Measurements from ENCODE around the gene TMEM219. TPM values are rescaled to one million over a fixed set of nuclear protein-coding genes. Genes with fewer than 3 reads are reported as not detected.
A peak's percentile ranks its signal among the peaks of the same experiment; 100 is the strongest.

The TMEM219 gene
- 106 and 119 TPM in 2 replicates for total RNA-seq
- polyA plus RNA-seq: 175 and 189 TPM in 2 replicates

DNA sequence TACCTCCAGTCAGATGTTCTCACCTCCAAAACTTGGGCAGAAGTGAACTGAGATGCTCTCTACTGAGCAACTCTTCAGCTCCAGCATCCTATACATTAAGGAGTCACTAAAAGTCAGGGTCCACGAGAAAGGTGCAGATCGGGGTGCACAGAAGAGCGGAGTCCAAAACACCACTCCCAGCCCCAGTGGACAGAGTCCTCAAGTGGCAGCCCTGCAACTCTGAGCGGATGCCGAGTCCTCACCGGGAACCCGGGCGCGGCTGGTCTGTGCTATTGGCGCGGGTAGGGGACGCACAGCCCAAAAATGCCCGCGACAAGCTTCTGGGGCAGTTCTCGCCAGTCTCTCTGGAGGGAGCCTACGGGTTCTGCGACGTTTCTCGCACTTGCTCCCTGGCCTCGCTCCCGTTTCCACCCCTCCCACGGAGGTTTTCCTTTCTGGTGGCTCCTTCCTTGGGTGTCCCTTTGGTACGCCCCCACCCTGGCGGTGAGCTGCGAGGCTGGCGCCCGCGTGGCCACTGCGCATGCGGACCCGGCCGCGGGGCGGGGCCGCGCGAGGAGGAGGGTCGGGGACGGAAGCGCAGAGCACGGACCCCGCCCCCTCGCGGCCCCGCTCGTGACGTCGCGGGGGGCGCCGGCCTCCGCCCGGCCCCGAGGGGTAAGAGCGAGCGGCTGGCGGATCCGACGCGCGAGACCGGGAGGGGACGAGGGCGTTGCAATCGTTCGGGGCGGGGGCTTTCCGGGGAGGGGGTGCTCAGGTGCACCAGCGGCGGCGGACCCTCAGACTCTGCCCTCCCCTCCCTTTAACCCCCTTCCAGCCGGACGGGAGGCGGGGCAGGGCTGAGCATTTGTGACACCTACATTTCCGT is at the start of gene TMEM219:
Gene TMEM219, plus strand, starts transcription at position 601 of the 865 bp plus-strand sequence. CDS start 1,065 bp downstream, outside the sequence.
- DNase-seq (ENCODE audit: low spot score): peak; percentile 96
- Histone ChIP-seq H3K79me2 (peaks cover 5% of the 10 kb centered on the region), H3K27ac (peak within 1 kb of the TSS; percentile 94), H3K4me3 (peak within 1 kb of the TSS; percentile 54), H2AFZ (peak within 1 kb of the TSS; percentile 84), H3K4me1 (ENCODE audit: insufficient read depth) (peaks cover 5% of the 10 kb centered on the region), H3K36me3 (replicated peaks; ENCODE audit: insufficient read depth, low read depth) (no peaks in the 10 kb centered on the region), H3K27me3 (no peaks in the 10 kb centered on the region), H3K4me2 (peak within 1 kb of the TSS; percentile 92), H4K20me1 (ENCODE audit: insufficient read depth, poor library complexity, severe bottlenecking) (no peaks in the 10 kb centered on the region), H3K9me2 (replicated peaks; ENCODE audit: insufficient read depth) (no peaks in the 10 kb centered on the region), H3K9me3 (ENCODE audit: low read depth) (no peaks in the 10 kb centered on the region)
- TF ChIP-seq EZH2 (IDR thresholded peaks at IDR 0.05; ENCODE audit: borderline replicate concordance): no peak
- peak; percentile 30 for TF ChIP-seq CTCF (IDR thresholded peaks at IDR 0.05; ENCODE audit: poor library complexity)
- under 1% methylated on average over 49 of the region's 75 CpGs for WGBS (ENCODE audit: low lambda C conversion rate, missing lambda C conversion rate)

DNA sequence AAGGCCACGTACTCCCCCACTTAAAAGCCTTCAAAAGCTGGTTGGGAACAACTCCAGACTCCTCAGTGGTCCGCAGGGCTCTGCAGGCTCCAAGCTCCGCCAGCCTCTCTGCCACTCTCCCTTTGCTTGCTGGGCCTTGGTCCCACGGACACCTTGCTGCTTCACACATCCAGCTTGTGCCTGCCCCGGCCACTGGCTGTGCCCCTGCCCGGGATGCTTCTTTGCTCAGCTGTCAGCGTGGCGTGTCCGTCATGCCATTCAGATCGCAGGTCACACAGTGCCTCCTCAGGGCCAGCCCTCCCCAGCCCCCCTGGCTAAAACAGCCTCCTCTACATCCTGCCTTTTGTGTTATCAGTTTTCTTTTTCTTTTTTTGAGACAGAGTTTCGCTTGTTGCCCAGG is 49.8 kb upstream of the TMEM219 start:
- Histone ChIP-seq H3K27me3 (no peaks in the 10 kb centered on the region), H2AFZ (no peak overlapping the region)
- DNase-seq (ENCODE audit: low spot score): no peak

DNA sequence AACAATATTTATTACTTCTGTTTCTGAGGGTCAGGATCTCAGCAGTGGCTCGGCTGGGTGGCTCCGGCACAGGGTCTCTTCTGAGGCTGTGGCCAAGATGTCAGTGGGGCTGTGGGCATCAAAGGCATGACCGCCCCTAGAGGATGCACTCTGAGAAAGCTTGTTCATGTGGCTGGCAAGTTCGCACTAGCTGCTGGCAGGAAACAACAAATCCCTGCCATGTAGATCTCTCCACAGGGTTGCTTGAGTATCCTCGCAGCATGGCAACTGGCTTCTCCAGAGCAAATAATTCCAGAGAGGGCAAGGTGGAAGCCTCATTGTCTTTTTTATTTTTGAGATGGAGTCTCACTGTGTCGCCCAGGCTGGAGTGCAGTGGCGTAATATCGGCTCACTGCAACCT is 48.4 kb upstream of the TMEM219 start:
- Histone ChIP-seq H3K36me3 (replicated peaks; ENCODE audit: insufficient read depth, low read depth) (no peaks in the 10 kb centered on the region), H4K20me1 (ENCODE audit: insufficient read depth, poor library complexity, severe bottlenecking) (no peaks in the 10 kb centered on the region), H3K9me3 (ENCODE audit: low read depth) (no peaks in the 10 kb centered on the region), H3K79me2 (no peaks in the 10 kb centered on the region), H3K4me1 (ENCODE audit: insufficient read depth) (no peaks in the 10 kb centered on the region), H2AFZ (no peak overlapping the region), H3K4me3 (no peak overlapping the region), H3K27ac (no peak overlapping the region), H3K4me2 (no peak overlapping the region), H3K27me3 (no peaks in the 10 kb centered on the region), H3K9me2 (replicated peaks; ENCODE audit: insufficient read depth) (no peaks in the 10 kb centered on the region)
- DNase-seq (ENCODE audit: low spot score): no peak
- TF ChIP-seq EZH2 (IDR thresholded peaks at IDR 0.05; ENCODE audit: borderline replicate concordance): no peak
- TF ChIP-seq EZH2phosphoT487 (IDR thresholded peaks at IDR 0.05; ENCODE audit: low read depth, severe bottlenecking, unreplicated experiment): no peak
- WGBS (ENCODE audit: low lambda C conversion rate, missing lambda C conversion rate): 96% methylated on average over 8 of the region's 8 CpGs

More for the DNA sequence above, 49.8 kb upstream of the TMEM219 start:
- Histone ChIP-seq H4K20me1 (ENCODE audit: insufficient read depth, poor library complexity, severe bottlenecking) (no peaks in the 10 kb centered on the region), H3K4me1 (ENCODE audit: insufficient read depth) (no peaks in the 10 kb centered on the region), H3K79me2 (no peaks in the 10 kb centered on the region), H3K4me3 (no peak overlapping the region), H3K36me3 (replicated peaks; ENCODE audit: insufficient read depth, low read depth) (no peaks in the 10 kb centered on the region), H3K4me2 (no peak overlapping the region), H3K9me2 (replicated peaks; ENCODE audit: insufficient read depth) (no peaks in the 10 kb centered on the region), H3K9me3 (ENCODE audit: low read depth) (no peaks in the 10 kb centered on the region), H3K27ac (no peak overlapping the region)
- WGBS (ENCODE audit: low lambda C conversion rate, missing lambda C conversion rate): 89% methylated on average over 11 of the region's 11 CpGs
- TF ChIP-seq EZH2phosphoT487 (IDR thresholded peaks at IDR 0.05; ENCODE audit: low read depth, severe bottlenecking, unreplicated experiment): no peak
- TF ChIP-seq EZH2 (IDR thresholded peaks at IDR 0.05; ENCODE audit: borderline replicate concordance): no peak
- no peak for TF ChIP-seq CTCF (IDR thresholded peaks at IDR 0.05; ENCODE audit: poor library complexity)

DNA sequence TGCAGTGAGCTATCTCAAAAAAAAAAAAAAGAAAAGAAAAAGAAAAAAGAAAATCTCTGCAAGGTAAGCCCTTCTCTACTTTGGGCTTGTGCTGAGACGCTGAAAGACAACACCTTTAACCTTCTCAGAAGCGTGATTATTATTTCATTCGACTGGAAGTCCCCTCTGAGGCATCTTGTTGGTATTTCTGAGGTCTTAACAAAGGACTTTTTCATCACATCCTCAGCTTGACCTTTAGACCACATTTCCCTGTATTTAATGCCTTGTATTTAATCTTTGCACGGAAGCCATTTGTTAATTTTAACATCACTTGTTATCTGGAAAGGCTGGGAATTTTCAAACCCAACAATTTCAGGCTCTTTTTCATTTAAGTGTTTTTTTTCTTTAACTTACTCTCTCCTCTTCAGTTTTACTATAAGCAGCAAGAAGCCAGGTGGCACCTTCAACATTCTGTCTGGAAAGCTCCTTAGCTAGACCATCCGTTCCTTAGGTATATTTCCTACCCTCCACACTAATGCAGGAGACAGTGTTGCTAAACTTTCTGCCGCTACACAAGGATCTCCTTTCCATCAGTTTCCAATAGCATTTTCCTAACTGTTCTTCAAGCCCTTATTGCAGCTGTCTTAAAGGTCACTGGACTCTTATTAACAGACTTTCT is 46.2 kb upstream of the TMEM219 start:
- H2AFZ ChIP-seq: no peak overlapping the region
- 93% methylated on average over 6 of the region's 6 CpGs for WGBS (ENCODE audit: low lambda C conversion rate, missing lambda C conversion rate)
- TF ChIP-seq CTCF (IDR thresholded peaks at IDR 0.05; ENCODE audit: poor library complexity) (no peak), EZH2 (IDR thresholded peaks at IDR 0.05; ENCODE audit: borderline replicate concordance) (no peak), EZH2phosphoT487 (IDR thresholded peaks at IDR 0.05; ENCODE audit: low read depth, severe bottlenecking, unreplicated experiment) (no peak)
- H3K4me3 ChIP-seq: no peak overlapping the region
- no peaks in the 10 kb centered on the region for H3K4me1 ChIP-seq (ENCODE audit: insufficient read depth)
- H3K36me3 ChIP-seq (replicated peaks; ENCODE audit: insufficient read depth, low read depth): no peaks in the 10 kb centered on the region
- no peaks in the 10 kb centered on the region for H3K27me3 ChIP-seq
- H3K79me2 ChIP-seq: no peaks in the 10 kb centered on the region
- H3K4me2 ChIP-seq: no peak overlapping the region
- no peaks in the 10 kb centered on the region for H3K9me3 ChIP-seq (ENCODE audit: low read depth)
- DNase-seq (ENCODE audit: low spot score): no peak
- H3K27ac ChIP-seq: no peak overlapping the region
- H3K9me2 ChIP-seq (replicated peaks; ENCODE audit: insufficient read depth): no peaks in the 10 kb centered on the region
- no peaks in the 10 kb centered on the region for H4K20me1 ChIP-seq (ENCODE audit: insufficient read depth, poor library complexity, severe bottlenecking)
